Left cardiac atrium (tissue), 4 donors: Measurements from ENCODE around the gene DDC. TPM values are rescaled to one million over a fixed set of nuclear protein-coding genes. Genes with fewer than 3 reads are reported as not detected.
A peak's percentile ranks its signal among the peaks of the same experiment; 100 is the strongest.

Experiments used
- ATAC-seq, 2 donors: fragments of 200-7000 bp; cut with Tn5 transposase; one replicate each; pipeline ENCODE4 v1.9.1; 2020; ENCODE audit warnings: mild to moderate bottlenecking in 2 of 2, moderate library complexity in 2 of 2
- DNase-seq: peaks from one replicate; pipeline ENCODE4 v3.0.0-alpha.2; 2020
- intact Hi-C, 2 donors: fragments of 100-400 bp; cut with DNase I; formaldehyde crosslinking; loops; one replicate each; pipeline versions ENCODE4 v1.14.1 to v1.15.1; 2022 to 2023
- total RNA-seq, 2 donors: library from RNA; stranded (reverse); fragmentation: NEBNext Ultra II Directional; extraction: Animal tissue kit (Norgen Biotek cat#: 25700); gene quantifications; one replicate each; pipeline ENCODE4 v1.2.1, GENCODE V29; 2021
- donor health status: DM: no; HTN: yes; CAD: no.
- donor health status: DM: no; HTN: yes; CAD: no; lungs with severe emphysema.
- donor health status: DM: yes; HTN: yes; CAD: no.
- donor health status: Dilated cardiomyopathy.

The DDC gene
- total RNA-seq, 2 donors from 2014 or later = not detected

GRCh38 chr7:50412973-50413372, 152.2 kb downstream of the DDC start:
- no peak for DNase-seq
- intact Hi-C loops = loop anchor here in 1 of 2 donors (10.0 kb wide), 1 partner anchor 268 kb away; no protein-coding TSS in a partner anchor
- no peak for ATAC-seq

- intact Hi-C loops = loop anchor here in 1 of 2 donors (10.0 kb wide), 1 partner anchor 267 kb away; no protein-coding TSS in a partner anchor
- no peak for ATAC-seq
- DNase-seq = no peak
These were observed 153.9 kb downstream of the DDC start for GRCh38 chr7:50411332-50411731.

GRCh38 chr7:50409856-50410745, 155.1 kb downstream of the DDC start:
- ATAC-seq = peak in 1 of 2 donors; percentile 28
- intact Hi-C loops = loop anchor here in 1 of 2 donors (10.0 kb wide), 1 partner anchor 265 kb away; no protein-coding TSS in a partner anchor
- DNase-seq = no peak

Other genes with a start within 250 kb of the DDC start
- gene FIGNL1, start 115.1 kb downstream of the DDC start, total RNA-seq = 1 to 10 TPM; 4.6 to 6.1 TPM
- 10 to 100 TPM; 39.9 to 45.6 TPM for gene GRB10, start 217.5 kb upstream of the DDC start, total RNA-seq